NCI-H2227 (cell line): Measurements from ENCODE around the gene SCFD2.
"Not testable (repeated sequence)": the region's sequence is repeated elsewhere in the genome, so short reads cannot be mapped to it uniquely, and the experiment has no call there.

Experiments used
- DNase-seq: peaks from one replicate; lab custom pipeline; 2025; ENCODE audit not compliant: unreplicated experiment; lab: John Stamatoyannopoulos, UW

Gene SCFD2

GRCh38 chr4:52995360-52996030 is 370.4 kb downstream of the SCFD2 start:
- no peak for DNase-seq

- DNase-seq = no peak
These were observed 371.3 kb downstream of the SCFD2 start for GRCh38 chr4:52994567-52994966.

DNA sequence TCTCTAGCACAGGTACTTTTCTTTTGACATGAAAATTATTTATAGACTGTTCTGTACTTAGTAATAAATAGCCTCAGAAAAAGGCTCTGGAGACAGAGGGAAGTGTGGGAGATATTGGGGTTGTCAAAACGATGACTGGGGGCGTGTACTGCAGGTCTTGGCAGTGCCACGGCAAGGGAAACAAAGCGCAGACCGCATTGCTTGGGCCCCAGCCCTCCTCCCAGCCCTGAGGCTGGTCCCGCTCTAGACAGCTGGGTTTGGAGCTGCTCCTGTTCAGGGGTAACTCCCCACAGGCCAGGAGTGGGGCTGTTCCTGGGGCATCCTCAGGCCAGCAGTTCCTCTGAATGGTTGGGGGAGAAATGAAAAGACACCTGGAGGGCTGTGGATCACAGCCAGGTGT is 372.1 kb downstream of the SCFD2 start:
- DNase-seq = no peak

DNA sequence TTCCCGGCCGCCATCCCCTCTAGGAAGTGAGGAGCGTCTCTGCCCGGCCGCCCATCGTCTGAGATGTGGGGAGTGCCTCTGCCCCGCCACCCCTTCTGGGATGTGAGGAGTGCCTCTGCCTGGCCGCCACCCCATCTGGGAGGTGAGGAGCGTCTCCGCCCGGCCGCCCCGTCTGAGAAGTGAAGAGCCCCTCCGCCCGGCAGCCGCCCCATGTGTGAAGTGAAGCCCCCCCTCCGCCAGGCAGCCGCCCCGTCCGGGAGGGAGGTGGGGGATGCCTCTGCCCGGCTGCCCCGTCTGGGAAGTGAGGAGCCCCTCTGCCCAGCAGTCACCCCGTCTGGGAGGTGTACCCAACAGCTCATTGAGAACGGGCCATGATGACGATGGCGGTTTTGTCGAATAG is 373.3 kb downstream of the SCFD2 start:
- DNase-seq = not testable (repeated sequence)

GRCh38 chr4:52991472-52991871 is 374.4 kb downstream of the SCFD2 start:
- no peak for DNase-seq

DNA sequence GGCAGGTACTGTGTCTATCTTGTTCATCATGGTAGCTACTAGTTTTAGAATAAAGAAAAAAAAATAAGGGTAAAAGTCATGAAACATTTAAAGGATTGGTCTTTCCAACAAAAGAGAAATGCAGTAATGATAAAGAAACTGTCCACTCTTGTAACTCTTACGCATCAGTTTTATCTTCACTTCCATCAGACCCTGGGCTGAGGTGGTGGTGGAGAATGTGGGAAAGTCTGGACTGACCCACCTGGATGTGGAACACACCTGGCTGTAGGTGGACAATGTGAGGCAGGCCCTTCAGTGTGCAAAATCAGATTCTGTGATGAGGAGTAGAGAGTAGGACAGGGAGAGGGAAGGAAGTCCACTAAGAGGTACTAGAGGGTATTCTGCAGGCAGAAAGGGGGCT is 375.2 kb downstream of the SCFD2 start:
- DNase-seq = no peak

DNA sequence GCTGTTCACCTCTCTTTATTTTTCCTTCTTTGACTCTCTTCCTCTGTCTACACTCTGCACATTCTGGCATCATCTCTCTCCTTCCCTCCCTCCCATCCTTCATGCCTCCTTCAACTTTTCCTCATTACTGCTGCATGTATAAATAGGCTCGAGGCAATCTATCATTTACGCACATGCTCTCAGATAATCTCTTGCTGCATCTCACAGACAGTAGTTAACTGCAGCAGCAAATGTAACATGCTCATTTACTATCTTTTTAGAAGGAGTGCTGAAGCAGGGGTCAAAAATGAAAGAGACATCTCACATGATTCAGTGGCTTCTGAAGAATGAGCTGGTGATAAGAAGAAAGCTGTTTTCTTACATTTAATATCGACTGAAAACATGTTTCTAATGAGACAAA is 376.0 kb downstream of the SCFD2 start:
- DNase-seq = no peak

- no peak for DNase-seq
These were observed 378.3 kb downstream of the SCFD2 start for GRCh38 chr4:52987392-52988056.

GRCh38 chr4:52984462-52984881 is 381.4 kb downstream of the SCFD2 start:
- no peak for DNase-seq

DNA sequence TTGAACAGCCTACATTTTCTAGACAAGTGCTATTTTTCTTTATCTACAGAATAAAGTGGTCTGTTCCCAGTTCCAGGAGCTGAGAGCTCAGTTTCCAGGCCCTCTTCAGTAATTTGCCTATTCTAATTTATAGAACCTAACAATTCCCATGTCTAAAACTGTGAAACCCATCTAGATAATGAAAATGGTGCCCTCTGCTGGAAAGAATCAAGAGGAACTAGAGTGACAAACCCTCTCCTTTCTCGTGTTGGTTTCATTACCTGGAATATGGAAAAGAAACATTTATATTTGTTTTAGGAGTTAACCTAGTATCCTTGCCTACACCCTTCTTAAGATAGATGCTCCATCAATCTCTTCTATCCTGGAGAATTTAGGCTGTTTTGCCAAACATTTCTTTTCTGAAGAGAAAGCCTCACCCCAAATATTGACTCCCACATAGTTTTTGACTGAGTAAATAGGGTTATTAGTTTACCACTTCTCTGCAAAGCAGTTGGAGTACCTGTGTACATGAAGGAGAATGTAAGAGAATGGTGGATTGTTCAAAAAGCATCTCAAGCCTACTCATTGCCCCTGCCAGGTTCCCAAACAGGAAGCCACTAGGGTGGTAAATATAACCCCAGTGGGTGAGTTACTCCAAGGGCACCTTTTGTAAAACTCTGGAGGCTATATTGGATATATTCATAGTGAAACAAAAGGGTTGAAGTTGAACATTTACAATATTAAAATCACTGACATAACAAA is 382.1 kb downstream of the SCFD2 start:
- DNase-seq = peak; percentile 62

DNA sequence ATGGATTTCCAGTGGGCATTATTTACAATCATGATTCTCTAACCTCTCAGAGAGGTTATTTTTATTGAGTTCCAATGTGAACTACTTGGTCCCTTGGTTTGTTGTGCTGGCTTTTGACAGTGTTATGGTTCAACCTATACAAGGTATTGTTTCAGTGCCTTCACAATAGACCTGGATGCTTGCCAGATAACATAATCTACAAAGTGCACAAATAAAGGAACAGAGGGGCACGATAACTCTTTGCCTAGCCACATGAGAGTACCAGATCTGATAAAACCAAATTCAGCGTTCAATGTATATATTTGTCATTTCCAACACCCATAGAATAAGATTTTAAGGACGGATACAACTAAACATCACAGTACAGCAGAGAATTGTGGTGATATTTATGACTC is 382.9 kb downstream of the SCFD2 start:
- DNase-seq = no peak

- peak; percentile 43 for DNase-seq
These were observed 383.5 kb downstream of the SCFD2 start for GRCh38 chr4:52982255-52982945.

DNA sequence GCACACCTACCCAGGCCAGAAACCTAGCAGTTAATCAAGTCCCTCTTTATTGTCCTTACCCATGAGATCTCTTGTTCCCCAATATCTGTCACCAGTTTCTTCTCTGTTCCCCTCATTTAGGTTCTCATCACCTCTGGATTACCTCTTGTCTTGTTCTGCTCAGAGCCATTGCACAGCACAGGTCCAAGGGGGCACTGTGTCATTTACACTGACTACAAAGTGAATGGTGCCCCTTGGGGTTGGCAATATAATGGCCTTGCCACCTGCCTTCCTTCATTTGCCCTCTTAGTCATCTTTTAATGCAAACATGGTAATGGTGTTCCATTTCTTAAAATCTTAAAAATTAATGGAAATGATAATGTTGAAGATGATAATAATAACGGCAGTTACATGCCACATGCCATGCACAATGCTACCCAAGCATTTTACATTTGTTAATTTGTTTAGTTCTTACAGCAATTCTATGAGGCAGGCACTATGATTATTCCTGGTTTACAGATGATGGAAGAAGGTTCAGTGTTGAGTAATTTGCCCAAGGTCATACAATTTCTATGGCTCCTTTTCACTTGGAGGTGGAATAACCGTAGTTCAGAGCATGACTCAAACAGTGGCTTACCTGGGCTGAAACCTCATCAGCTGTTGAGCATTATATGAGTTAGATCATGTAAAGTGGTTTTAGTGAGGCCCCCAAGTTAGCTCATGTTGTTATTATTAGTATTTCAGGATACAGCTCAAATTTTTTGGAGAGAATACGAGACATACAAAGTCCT is 385.9 kb downstream of the SCFD2 start:
- DNase-seq = no peak

GRCh38 chr4:52979020-52979419 is 386.8 kb downstream of the SCFD2 start:
- no peak for DNase-seq

DNA sequence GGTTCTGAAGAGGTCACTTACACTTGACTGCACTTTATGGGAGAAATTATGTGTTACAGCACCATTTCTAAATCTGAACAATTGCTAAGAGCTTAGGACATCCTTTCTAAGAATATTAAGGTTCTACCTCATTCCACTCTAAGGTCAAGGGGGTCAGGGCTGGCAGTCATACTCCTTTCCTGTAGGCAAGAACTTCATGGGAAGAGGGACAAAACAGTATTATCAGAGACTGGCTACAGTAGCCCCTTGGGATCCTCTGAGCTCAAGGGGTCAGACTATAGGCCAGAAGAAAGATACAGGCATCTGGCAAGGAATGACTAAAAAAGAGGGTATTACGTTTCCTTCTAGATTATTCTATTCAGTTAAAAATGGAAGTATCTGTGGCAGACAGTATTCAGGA is 388.6 kb downstream of the SCFD2 start:
- no peak for DNase-seq

GRCh38 chr4:52976523-52977230 is 389.2 kb downstream of the SCFD2 start:
- no peak for DNase-seq

DNA sequence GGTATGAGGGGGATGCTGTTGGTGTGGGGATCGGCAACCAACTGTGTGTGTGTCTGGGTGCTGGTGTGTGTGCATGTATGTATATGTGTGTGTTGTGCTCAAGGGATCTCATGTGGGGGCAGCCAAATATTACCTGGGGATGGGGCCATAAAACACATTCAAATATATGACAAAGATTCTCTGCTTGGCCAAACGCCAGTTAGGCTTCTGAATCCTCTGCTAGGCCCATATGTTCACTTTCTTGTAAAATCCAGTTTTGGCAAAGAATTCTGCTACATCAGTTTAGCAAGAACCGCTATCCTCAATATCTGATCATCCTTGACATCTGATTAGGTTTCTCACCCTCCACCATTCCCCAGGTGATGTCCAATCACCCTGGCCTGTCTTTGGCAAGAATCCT is 397.2 kb downstream of the SCFD2 start:
- no peak for DNase-seq

GRCh38 chr4:52968241-52968640 is 397.6 kb downstream of the SCFD2 start:
- no peak for DNase-seq

DNA sequence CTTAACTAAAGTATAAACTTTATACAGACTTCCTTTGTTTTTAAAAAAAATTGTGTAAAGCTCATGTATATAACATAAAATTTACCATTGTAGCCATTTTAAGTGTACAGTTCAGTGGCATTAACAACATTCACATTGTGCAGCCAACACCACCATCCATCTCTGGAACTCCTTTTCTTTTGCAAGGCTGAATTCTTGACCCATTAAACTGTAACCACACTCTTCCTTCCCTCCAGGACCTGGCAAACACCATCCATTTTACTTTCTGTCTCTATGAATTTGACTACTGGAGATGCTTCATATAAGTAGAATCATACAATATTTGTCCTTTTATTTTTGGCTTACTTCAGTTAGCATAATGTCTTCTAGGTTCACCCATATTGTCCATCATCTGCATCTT is 399.1 kb downstream of the SCFD2 start:
- no peak for DNase-seq

DNA sequence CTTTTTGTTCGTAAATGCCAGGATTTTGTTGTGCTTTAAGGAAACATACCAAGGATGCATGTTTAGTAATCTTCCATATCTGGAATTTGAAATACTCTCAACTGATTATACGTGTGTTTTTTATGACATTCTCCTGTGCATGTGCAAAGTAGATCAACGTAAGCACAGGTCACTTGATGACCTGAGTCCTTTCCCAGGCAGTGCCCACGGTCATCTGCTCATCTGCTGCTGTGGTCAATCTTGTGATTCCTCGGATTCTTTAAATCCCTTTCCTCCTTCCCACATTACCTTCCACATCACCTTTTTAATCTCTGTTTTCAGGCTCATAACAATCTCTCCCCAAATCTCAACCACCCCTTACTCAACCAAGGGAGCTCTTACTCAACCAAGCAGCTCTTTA is 399.7 kb downstream of the SCFD2 start:
- DNase-seq = no peak
